ENCODE data around the gene KRTAP10-4.
"Not testable (repeated sequence)": the region's sequence is repeated elsewhere in the genome, so short reads cannot be mapped to it uniquely, and the experiment has no call there.

The KRTAP10-4 gene

DNA sequence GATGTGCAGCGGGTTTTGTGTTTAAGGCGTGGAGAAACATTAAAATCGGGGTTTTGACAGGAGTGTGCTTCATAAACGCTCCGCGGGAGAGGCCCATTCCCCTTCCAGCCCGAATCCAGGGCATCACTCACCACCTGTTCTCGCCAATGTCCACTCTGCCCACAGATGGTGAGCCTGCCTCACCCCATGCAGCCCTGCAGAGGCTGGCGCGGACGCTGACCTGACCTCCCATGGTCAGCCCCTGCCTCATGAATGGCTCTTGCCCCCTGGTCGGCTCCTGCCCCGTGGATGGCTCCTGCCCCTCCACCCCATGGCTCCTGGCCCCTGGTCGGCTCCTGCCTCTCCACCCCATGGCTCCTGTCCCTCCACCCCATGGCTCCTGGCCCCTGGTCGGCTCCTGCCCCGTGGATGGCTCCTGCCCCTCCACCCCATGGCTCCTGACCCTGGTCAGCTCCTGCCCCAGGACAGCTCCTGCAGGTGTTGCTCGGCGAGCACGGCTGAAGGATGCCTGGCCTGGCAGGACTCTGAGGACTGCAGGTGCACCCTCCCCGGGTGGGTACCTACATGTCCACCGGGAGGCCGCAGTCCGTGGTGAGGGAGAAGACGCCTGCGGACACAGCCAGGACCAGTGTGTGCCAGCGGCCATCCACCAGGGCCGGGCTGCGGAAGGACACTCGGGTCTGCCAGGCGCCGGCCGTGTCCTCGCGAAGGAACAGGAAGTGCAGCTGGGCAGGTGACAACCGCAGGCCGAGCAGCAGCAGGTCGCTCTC is 40.2 kb upstream of the KRTAP10-4 start:
- in situ Hi-C loops (cut with MboI; ENCODE audit: low sequenced_read_pairs): loop anchor here (25.0 kb wide), 1 partner anchor 96 kb away; no protein-coding TSS in a partner anchor

DNA sequence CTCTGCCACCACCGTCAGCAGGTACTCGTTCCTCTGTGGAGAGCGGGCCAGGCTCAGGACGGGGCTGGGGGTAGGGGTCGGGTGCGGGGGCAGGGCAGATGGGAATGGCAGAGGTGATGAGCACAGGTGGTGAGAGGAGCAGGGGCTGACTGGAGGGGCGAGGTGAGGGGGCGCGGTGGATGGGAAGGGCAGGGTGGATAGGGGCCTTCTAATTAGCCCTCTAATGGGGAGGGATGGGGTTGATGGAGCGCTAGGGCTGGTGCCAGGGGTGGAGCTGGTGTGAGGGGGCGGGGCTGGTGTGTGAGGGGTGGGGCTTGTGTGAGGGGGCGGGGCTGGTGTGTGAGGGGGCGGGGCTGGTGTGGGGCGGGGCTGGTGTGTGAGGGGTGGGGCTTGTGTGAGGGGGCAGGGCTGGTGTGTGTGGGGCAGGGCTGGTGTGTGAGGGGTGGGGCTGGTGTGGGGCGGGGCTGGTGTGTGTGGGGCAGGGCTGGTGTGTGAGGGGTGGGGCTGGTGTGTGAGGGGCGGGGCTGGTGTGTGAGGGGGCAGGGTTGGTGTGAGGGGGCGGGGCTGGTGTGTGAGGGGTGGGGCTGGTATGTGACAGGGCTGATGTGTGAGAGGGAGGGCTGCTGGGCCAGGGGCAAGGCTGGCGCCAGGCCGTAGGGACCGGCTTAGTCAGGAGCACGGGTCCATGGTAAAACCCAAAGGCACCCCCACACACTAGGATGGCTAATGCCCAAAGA is 39.5 kb upstream of the KRTAP10-4 start:
- in situ Hi-C loops (cut with MboI; ENCODE audit: low sequenced_read_pairs): loop anchor here (25.0 kb wide), 1 partner anchor 97 kb away; no protein-coding TSS in a partner anchor

DNA sequence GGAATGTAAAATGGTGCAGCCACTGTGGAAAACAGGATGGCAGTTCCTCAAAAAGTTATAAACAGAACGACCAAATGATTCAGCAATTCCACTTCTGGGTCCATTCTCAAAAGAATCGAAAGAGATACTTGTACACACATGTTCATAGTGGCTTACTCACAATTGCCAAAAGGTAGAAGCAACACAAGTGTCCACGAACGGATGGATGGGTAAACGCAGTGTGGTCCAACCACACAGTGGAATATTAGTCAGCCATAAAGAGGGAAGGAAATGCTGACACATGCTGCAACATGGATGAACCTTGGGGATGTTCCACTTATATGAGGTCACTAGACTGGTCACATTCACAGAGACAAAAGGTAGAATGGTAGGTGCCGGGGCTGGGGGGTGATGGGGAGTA is 38.8 kb upstream of the KRTAP10-4 start:
- in situ Hi-C loops (cut with MboI; ENCODE audit: low sequenced_read_pairs): loop anchor here (25.0 kb wide), 1 partner anchor 97 kb away; no protein-coding TSS in a partner anchor

DNA sequence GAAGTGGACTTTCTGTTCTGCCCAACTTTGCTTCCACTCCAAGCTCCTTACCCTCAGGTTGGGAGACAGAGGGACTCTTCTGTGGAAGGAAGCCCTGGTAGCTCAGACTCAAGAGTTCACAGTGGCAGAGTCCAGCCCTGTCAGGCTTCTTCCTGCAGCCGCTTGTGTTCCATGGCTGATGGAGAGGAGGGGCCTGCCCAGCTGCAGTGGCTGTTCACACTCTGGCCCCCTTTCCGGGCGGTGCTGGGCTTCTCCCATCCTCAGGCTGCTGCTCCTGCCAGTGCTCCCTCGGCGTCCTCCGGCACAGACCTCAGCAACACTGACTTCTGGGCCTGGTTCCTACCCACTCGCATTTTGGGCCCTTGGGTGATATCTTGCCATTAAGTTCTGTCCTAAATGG is 37.6 kb upstream of the KRTAP10-4 start:
- in situ Hi-C loops (cut with MboI; ENCODE audit: low sequenced_read_pairs): loop anchor here (25.0 kb wide), 1 partner anchor 99 kb away; no protein-coding TSS in a partner anchor

DNA sequence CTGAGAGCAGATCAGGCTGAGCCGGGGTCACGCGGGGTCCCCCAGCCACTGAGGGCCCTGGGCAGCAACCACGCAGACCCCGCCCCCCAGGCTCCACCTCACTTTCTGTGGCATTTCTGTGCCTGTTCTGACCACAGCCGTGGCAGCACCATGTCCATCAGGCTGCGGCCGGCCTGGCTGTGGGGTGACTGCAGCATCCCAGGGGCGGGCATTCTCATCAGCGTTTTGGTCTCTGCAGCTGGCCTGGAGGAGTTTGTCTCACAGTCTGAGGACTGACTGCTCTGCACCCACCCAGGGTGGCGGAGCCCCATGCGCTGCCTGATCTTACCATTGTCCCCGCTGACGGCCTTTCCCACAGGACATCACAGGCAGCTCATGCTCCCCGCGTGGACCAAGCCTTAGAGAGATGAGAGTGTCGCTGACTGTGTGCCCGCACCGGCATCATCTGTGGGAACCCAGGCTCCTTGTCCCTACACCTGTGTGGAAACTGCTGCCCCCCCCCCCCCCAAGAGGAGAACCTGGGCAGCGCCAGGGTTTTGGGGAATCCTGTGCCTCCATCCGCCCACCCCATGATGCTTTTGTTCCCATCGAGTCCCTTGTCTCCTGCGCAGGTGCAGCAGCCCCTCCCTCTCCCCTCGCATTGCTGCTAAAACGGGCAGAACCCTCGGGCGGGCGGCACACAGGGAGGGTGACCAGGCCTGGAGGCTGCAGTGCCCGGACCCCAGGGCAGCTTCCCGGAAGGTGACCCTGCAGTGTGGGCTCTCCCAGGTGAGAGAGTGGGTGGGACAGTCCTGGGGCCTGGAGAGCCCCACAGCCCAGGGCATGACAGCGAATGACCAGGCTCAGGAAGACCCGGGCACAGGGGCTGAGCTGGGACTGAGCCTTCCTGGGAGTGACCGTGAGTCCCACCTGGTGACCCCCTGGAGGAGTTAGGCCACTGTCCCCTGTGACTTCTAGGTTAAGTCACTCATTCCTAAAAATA is 35.3 kb upstream of the KRTAP10-4 start:
- in situ Hi-C loops (cut with MboI; ENCODE audit: low sequenced_read_pairs): loop anchor here (25.0 kb wide), 1 partner anchor 101 kb away; no protein-coding TSS in a partner anchor

DNA sequence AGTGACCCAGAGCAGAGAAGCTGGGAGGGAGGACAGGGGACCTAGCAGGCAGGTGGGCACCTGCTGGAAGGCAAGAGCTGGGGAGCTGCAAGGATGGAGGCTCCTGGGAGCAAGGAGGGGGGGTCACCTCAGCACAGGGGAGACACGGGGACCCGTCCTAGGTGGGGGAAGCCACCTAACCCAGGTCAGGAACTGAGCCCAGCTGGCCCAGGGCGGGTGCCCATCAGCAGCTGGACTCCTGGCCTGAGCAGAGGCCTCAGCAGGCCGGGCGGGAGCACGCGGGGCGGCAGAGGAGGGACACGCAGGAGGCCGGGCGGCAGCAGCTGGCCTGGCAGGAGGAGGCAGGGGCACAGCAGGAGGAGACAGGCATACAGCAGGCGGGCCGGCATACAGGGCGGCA is 34.5 kb upstream of the KRTAP10-4 start:
- in situ Hi-C loops (cut with MboI; ENCODE audit: low sequenced_read_pairs): loop anchor here (25.0 kb wide), 1 partner anchor 102 kb away; no protein-coding TSS in a partner anchor

DNA sequence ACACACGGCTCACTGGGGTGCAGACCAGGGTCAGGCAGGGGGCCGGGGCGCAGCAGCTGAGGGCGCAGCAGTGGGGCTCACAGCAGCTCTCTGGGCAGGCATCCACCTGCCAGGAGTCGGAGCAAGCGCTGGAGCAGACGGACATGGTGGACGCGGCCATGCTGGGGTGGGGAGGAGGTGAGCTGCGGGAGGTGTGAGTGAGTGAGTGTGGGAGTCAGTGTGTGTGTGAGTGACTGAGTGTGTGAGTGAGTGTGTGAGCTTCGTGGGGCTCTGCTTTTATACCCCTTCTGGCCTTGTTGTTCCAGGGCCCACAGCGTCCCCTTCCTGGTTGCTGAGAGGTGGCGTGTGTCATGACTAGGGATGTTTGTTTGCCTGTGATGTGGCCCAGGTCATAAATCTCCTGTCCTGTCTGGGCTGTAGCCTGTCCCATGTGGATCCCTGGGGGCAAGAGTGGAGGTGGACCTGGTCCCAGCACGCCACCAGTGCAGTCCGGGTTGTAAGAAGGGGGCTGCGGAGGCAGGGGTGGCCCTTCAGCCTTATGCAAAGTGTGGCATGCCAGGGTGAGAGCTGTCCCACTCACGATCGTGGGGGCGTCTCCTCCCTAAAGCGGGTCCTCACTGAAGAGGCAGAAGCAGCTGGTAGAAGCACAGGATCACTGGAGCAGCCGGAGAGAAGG is 33.4 kb upstream of the KRTAP10-4 start, which contains the start of gene KRTAP10-1:
TSS of gene KRTAP10-1 (minus strand) at position 205 of the 676 bp plus-strand sequence. CDS start at position 160, 45 bp downstream.
- in situ Hi-C loops (cut with MboI; ENCODE audit: low sequenced_read_pairs): loop anchor here (25.0 kb wide), 1 partner anchor 103 kb away; no protein-coding TSS in a partner anchor

DNA sequence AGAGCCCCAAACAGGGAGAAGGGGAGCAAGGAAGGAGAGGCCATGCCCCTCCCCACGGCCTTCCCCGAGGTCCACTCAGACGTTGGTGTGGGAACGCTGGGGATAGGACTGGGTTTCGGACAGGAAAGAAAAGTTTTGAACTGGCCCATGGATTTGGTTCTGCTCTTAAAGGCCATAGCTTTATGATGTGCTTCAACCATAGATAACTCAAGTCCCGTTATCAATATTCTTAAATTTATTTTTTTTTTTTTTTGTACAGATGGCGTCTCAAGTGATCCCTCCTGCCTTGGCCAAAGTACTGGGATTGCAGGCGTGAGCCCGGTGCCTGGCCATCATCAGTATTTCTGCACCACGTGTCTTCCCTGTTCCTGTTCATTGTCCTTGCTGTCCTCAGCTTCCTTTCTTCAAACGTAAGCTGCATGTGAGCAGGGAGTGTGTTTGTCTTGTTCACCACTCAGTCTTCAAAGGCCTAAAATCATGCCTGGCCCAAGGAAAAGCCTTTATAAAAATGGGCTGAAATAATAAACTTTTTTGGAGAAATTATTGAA is 32.7 kb upstream of the KRTAP10-4 start:
- in situ Hi-C loops (cut with MboI; ENCODE audit: low sequenced_read_pairs): loop anchor here (25.0 kb wide), 1 partner anchor 104 kb away; no protein-coding TSS in a partner anchor

DNA sequence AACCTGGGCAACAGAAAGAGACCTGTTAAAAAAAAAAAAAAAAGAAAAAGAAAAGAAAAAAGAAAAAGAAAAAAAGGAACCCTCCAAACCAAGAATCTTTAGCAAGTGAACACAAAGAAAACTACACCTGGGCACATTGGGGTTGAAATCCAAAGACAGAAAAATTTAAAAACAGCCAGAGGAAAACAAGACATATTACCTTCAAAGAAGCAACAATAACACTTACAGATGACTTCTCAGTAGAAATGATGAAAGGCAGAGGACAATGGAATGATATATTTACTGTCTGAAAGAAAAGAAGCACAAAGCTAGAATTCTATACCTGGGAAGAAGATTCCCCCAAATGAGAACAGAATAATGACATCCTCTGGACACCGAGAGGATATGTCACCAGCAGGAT is 30.8 kb upstream of the KRTAP10-4 start:
- in situ Hi-C loops (cut with MboI; ENCODE audit: low sequenced_read_pairs): loop anchor here (25.0 kb wide), 1 partner anchor 105 kb away; no protein-coding TSS in a partner anchor

DNA sequence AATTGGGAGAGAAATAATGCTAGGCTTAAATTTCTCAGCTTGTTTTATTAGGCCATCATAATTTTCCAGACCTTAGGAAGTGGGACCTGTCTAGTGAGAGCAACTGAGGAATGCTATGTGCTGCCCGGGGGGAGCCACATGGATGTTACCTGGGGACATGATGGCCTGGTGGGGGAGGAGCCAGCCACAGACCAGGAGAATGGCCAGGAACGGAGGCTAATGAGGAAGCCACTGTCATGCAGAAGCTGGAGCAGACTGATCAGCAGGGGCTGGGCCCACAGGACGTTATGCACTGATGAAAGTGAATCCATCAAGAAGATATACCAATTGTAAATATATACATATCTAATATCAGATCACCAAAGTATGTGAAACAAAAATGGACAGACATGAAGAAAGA is 29.0 kb upstream of the KRTAP10-4 start:
- in situ Hi-C loops (cut with MboI; ENCODE audit: low sequenced_read_pairs): loop anchor here (25.0 kb wide), 1 partner anchor 107 kb away; no protein-coding TSS in a partner anchor

DNA sequence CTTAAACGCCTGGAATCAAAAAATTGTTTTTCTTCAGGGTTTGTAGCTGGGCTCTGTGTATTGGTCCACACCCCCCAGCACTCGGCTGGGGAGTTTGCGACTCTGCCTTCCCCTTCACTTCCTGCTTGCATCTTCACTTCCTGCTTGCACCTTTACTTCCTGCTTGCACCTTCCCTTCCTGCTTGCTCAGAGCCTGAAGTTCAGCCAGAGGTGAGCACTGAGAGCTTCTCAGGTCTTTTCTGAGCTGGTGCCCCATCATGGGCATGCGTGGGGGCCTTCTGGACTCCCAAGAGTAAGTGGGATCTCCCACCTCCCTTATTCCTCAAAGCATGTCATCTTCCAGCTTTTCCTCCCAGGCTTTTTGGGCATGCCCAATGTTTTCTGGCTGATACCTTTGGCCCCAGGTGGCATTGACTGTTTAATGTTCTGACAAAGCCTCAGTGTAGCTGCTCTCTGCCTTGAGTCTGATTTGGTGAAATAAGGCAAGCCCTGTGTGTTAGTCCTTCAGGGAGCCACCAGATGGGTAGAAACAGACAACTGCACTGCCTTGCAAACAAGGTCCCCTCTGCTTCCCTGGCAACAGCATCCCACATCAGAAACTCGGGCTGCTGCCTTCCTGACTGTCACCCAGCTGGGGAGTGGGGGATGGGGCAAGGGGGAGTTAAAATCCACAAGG is 25.7 kb upstream of the KRTAP10-4 start:
- in situ Hi-C loops (cut with MboI; ENCODE audit: low sequenced_read_pairs): loop anchor here (25.0 kb wide), 1 partner anchor 110 kb away; no protein-coding TSS in a partner anchor

DNA sequence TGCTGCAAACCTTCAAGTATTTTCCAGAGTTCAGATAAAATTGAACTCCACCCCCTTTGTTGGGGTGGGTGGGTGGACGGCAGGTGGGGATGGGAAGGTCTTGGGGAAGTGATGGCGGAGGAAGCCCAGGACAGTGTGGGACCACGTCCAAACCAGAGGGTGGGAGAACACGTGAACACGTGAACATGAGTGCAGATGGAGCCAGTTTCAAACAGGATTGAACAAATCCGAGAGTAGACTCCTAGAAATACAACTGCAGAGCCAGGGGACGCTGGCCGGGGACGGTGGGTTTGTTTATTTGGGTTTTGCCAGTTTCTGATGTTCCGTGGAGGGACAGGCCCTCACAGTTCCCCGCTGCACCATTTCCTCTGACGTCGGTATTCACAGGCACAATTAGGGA is 25.1 kb upstream of the KRTAP10-4 start:
- in situ Hi-C loops (cut with MboI; ENCODE audit: low sequenced_read_pairs): loop anchor here (25.0 kb wide), 1 partner anchor 111 kb away; no protein-coding TSS in a partner anchor

DNA sequence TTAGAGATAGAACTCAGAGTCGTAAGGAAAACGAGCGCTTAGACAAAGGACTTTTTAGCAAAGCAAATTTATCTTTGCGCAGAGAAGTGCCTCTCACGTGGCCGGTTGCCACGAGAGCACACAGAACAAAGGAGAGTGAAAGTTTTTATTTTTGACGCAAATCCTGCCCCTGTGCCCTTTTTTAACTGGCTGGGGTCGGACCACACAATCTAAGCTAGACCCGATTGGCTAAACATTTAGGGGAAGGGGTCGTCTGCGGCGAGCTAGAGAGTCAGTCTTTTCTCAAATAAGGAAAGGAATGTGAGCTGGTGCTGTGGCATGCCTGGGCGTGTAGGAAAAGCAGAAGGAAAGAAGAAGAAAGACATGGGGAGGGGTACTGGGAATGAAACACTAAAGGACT is 24.6 kb upstream of the KRTAP10-4 start:
- in situ Hi-C loops (cut with MboI; ENCODE audit: low sequenced_read_pairs): loop anchor here (25.0 kb wide), 1 partner anchor 112 kb away; no protein-coding TSS in a partner anchor

DNA sequence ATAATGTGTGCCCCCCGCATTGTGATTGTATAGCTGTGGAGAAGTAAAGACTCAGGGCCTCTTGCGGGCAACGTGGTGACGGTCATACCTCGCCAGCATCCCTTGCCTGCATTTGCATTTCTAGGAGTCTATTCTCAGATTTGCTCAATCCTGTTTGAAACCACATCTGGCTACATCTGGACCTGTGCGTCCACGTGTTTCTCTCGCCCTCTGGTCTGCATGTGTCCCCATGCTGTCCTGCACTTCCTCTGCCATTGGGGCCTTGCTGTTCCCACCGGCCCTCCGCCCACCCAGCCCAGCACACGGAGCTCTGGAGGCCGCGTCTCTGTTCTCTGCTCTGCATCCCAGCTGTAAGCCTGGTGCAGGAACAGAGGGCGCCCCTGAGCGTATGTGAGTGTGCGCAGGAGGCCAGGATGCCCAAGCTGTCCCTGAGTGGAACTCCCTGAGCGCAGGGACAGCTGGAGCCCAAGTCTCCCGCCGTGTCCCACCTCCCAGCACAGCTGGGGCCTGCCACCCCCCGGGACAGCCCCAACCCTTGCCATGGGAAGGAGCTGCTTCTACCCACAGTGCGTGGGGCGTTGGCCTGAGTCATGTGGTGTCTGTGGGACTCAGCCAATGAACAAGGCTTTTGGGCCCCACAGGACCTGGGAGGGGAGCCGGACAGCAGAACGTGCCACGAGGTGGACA is 23.9 kb upstream of the KRTAP10-4 start:
- in situ Hi-C loops (cut with MboI; ENCODE audit: low sequenced_read_pairs): loop anchor here (25.0 kb wide), 1 partner anchor 112 kb away; no protein-coding TSS in a partner anchor

DNA sequence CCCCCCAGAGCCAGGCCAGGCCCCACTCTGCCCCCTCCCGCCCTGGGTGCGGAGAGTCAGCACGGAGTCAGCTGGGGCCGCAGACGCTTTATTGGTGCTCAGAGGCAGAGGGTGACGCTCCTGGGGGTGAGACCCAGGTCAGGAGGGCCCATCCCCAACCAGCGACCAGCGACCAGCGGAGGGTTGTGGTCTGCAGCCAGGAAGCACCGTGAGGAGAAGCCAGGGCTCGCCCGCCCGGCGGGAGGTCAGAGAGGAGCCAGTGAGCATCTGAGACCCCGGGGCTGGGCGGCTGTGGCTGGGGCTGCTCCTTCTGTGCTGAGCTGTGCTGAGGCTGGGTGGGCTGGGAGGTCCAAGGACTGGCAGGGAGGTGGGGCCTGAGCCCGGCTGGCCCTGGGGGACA is 23.2 kb upstream of the KRTAP10-4 start:
- in situ Hi-C loops (cut with MboI; ENCODE audit: low sequenced_read_pairs): not testable (repeated sequence)

DNA sequence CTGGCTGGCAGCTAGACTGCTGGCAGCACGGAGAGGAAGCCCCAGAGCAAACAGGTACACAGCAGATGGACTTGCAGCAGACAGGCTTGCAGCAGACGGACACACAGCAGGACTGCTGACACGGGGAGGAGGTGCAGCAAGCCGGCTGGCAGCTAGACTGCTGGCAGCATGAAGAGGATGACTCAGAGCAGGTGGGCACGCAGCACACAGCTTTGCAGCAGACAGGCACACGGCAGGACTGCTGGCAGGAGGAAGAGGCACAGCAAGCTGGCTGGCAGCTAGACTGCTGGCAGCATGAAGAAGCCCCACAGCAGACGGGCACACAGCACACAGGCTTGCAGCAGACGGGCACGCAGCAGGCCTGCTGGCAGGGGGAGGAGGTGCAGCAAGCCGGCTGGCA is 22.7 kb upstream of the KRTAP10-4 start:
- in situ Hi-C loops (cut with MboI; ENCODE audit: low sequenced_read_pairs): no loop called here

DNA sequence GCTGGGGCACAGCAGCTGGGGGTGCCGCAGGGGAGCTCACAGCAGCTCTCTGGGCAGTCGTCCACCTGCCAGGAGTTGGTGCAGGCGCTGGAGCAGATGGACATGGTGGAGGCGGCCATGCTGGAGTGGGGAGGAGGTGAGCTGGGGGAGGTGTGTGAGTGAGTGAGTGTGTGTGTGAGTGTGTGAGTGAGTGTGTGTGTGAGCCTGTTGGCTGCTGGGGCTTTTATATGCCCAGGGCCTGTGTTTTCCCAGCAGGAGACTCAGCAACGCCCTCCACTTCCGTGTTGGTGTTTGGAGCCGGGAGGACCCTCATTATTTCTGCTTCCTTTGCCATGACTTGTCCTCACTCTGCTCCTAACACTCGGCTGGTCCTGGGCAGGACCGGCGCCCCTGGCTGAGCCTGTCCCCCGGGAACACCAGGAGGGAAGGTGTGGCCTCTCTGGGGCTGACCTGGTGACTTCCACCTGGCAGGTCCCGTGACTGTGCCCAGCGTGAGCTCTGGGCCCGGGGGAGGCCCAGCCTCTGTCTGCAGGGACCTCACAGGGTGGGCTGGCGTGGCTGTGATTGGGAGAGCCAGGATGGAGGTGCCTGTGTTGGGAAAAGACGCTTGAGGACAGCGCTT is 22.1 kb upstream of the KRTAP10-4 start, which contains the start of gene KRTAP10-2:
TSS of gene KRTAP10-2 (minus strand) at position 166 of the 622 bp plus-strand sequence. CDS start at position 119, 47 bp downstream.
- in situ Hi-C loops (cut with MboI; ENCODE audit: low sequenced_read_pairs): no loop called here

All from HL-60/S4 treated with retinoic acid at 250 ng/mL for 4 days and 3 days (cell line).